ENCODE results near the gene NAB1.

GRCh38 chr2:190722061-190722759 is 73.3 kb downstream of the NAB1 start:
- no peak for TF ChIP-seq ZNF639 (tag by site-specific recombination; IDR thresholded peaks at IDR 0.05)
- TF ChIP-seq ZNF626 (tag by site-specific recombination; IDR thresholded peaks at IDR 0.05): no peak
- TF ChIP-seq EGR2 (tag by site-specific recombination; IDR thresholded peaks at IDR 0.05; ENCODE audit: low read depth): no peak
- no peak for TF ChIP-seq CTCF (tag by site-specific recombination; IDR thresholded peaks at IDR 0.05)
- TF ChIP-seq REST (tag by site-specific recombination; IDR thresholded peaks at IDR 0.05): no peak
- TF ChIP-seq INSM2 (tag by site-specific recombination; IDR thresholded peaks at IDR 0.05): no peak
- no peak for TF ChIP-seq ZSCAN23 (tag by site-specific recombination; IDR thresholded peaks at IDR 0.05)
- no peak for TF ChIP-seq KLF9 (tag by site-specific recombination; IDR thresholded peaks at IDR 0.05; ENCODE audit: low read depth)
- TF ChIP-seq ZNF521 (tag by site-specific recombination; IDR thresholded peaks at IDR 0.05): no peak
- no peak for TF ChIP-seq ZNF335 (tag by site-specific recombination; conservative IDR thresholded peaks at IDR 0.05)

Measured in HEK293 (cell line).